NCI-H2196 (cell line): ENCODE measurements around the gene TOGARAM2.
"Not testable (repeated sequence)": the region's sequence is repeated elsewhere in the genome, so short reads cannot be mapped to it uniquely, and the experiment has no call there.

ENCODE experiments used
- DNase-seq: peaks from one replicate; lab custom pipeline; 2025; ENCODE audit not compliant: unreplicated experiment; lab: John Stamatoyannopoulos, UW

TOGARAM2 gene

GRCh38 chr2:28976584-28976983 lies 4.5 kb upstream of the TOGARAM2 start:
- no peak for DNase-seq

DNA sequence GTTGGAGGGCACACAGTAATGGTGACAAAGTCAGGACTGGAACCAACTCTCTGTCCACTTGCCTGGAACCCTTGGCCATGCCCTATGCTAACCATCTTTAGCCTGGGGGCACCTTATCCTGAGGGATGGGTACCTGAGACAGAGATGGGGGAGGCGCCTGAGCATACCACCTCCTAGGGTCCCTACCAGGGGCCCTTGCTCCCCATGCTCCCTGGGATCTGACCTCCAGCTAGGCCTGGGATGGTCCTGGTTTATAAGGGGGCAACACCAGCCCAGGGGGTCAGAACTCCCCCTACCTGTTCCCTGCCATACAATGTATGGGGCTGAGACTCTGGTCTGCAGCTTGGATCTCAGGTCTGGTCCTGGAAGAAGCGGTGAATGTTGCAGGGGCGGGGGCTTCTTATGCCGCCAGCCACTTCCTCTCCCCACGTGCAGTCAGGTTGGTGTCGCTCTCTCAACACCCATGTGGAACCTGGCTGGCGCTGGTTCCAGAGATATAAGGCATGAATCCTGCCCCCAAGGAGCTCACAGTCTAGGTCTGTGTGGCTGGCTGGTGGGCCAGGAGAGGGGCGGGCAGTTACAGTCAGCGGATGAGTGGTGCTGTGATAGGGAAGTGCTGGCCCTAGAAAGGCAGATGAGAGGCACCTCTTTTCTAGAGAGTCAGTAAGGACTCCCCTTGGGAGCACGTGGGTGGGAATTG lies 3.8 kb upstream of the TOGARAM2 start:
- DNase-seq: no peak

DNA sequence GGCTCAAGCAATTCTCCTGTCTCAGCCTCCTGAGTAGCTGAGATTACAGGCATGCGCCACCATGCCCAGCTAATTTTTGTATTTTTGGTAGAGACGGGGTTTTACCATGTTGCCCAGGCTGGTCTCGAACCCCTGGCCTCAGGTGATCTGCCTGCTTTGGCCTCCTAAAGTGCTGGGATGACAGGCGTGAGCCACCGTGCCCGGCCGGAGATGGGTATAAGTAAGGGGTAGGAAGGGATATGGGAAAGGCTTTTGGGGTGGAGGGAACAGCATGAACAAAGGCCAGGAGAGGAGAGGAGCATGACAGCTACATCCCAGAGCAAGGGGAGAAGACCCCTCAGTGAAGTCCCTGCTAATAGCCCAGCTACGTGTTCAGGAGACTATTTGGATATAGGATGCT lies 3.1 kb upstream of the TOGARAM2 start:
- DNase-seq: not testable (repeated sequence)

GRCh38 chr2:28978606-28979005 lies 2.5 kb upstream of the TOGARAM2 start:
- DNase-seq: no peak

GRCh38 chr2:28979041-28979440 lies 2.1 kb upstream of the TOGARAM2 start:
- no peak for DNase-seq

- DNase-seq: no peak
Measured at GRCh38 chr2:28979576-28980366, 1.3 kb upstream of the TOGARAM2 start.

DNA sequence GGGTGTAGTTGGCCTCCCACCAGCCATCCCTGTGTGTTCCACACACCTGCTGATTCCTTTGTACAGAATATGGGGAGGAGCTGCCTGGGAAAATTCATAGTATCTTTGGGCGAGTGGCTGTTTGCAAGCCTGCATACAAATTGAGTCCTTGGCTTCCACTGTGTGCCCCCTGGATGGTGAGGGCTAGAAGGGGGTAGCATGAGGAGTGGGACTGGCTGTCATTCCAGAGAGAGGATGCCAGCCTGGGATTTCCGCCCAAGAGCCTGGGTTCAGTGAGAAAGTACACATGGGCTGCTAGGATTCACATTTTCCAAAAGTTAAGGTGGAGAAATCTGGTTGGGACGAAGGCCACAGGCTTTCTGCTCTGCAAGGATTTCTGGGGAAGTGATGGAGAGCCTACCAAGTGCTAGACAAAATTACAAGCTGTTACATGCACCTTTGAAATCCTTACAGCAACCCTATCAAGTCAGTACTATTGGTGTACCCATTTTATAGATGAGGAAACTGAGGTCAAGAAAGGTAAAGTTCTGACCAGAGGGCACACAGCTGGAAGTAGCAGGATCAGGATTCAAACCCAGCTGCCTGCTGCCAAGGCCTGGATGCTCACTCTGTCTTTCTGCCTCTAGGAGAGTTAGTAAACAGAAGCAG lies 606 bp upstream of the TOGARAM2 start:
- no peak for DNase-seq

GRCh38 chr2:28981620-28982376 lies 700 bp downstream of the TOGARAM2 start:
- no peak for DNase-seq

DNA sequence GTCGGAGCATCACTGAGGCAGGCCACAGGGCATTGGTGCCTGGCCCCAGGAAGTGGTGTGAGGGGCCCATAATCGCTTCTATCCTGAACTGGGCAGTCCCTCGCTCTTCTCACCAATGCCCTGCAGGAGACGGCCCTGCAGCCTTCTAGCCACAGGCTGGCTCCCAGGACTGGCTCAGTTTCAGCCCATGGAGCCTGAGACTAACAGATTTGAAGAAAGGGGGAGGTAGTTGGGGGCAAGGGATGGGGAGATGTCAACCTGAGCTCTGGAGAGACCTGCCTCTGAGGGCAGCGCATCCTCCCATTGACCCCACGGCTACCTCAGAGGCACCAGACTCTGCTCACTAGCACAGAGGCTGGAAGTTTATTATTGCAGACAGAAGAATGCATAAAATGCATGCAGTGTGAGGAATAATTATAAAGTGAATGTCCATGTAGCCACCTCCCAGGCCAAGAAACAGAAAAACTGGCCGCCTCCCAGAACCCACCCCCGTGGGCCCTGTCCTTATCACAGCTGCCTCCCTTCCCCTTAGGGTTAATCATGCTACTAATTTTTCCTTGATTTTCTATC lies 1.4 kb downstream of the TOGARAM2 start:
- DNase-seq: no peak

DNA sequence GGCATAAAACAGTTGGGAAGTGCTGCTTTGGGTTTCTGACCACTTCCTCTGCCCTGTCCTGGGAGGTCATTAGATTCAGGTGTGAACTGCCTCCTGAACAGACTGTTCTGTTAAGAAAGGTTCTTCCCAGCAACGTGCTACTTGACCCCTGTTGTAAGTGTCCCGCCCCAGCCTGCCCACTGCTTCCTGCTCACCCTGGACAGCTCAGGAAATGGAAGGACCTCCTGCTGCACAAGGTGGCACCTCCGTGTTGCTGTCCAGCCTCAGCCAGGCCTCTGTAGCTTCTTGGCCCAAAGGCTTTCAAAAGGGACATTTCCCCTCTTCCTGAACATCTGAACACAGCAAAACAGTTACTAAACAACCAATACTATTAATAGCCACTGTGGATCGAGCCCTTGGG lies 5.3 kb downstream of the TOGARAM2 start:
- no peak for DNase-seq

DNA sequence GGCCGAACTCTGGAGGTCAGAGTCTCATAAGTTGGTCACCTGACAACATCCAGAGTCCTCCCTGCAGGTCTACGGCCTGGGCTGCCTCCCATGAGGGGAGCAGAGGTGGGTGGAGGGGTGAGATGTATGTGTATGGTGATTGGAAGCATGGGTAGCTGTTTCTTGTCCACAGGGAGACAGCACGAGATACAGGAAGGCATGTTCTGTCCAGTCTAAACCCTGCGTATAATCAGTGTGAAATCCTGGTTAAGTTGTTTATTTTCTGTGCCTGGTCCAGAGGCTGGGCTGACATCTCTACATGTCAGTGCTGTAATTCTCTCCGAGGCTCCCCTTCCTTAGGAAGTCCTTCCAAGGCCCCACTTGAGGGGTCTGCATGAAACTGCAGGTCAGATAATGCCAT lies 8.9 kb downstream of the TOGARAM2 start:
- DNase-seq: no peak

DNA sequence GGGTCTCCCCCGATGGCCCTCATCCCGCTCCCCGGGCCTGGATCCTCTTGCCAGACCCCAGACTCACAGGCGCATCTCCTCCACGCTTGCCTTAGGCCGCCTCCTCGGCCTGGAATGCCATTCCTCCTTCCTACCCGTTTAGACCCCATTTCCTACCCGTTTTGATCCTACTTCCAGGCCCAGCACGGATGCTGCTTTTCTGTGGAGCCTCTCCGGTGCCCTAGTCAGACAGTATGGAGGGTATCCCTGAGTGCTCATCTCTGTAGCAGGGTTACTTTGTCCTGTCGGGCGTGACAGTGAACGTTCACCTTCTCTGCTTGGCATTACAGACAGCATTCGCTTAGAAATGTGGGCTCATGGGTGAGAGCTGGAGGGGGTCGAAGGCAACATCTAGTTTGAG lies 9.3 kb downstream of the TOGARAM2 start:
- no peak for DNase-seq

- DNase-seq: no peak
Measured at GRCh38 chr2:28991021-28991420, 9.9 kb downstream of the TOGARAM2 start.

- DNase-seq: no peak
Measured at GRCh38 chr2:28991460-28991859, 10.4 kb downstream of the TOGARAM2 start.

- DNase-seq: no peak
Measured at GRCh38 chr2:28993206-28993960, 12.3 kb downstream of the TOGARAM2 start.

- no peak for DNase-seq
Measured at GRCh38 chr2:28994074-28994473, 13.0 kb downstream of the TOGARAM2 start.

- DNase-seq: no peak
Measured at GRCh38 chr2:28994679-28995078, 13.6 kb downstream of the TOGARAM2 start.

DNA sequence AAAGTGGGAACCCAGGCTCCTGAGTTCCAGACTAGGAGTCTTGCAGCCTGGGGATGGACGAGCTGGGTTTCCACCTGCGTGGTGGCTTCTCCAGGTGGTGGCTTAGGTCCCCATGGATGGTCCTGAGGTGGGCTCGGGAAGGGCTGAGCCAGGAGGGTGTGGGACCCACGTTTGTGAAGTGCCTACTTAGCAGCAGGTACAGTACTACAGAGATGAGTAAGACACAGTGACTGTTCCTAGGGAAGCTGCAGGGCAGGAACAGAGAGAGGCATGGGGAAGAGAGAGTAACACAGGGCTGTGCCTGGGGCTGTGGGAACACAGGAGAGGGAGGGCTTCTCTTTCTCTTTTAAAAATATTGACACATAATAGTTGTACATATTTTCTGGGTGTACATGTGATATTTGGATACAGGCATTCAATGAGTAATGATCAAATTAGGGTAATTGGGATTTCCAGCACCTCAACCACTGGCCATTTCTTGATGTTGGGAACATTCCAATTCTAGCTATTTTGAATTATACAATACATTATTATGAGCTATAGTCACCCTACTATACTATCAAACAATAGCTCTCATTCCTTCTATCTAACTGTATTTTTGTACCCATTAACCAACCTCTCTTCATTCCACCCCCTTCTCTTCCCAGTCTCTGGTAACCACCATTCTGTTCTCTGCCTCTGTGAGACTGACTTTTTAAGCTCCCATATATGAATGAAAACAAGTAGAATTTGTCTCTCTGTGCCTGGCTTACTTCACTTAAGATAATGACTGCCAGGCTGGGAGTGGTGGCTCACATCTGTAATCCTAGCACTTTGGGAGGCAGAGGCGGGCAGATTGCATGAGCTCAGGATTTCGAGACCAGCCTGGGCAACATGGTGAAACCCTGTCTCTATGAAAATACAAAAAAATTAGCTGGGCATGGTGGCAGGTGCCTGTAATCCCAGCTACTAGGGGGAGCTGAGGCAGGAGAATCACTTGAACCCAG lies 15.0 kb downstream of the TOGARAM2 start:
- no peak for DNase-seq

DNA sequence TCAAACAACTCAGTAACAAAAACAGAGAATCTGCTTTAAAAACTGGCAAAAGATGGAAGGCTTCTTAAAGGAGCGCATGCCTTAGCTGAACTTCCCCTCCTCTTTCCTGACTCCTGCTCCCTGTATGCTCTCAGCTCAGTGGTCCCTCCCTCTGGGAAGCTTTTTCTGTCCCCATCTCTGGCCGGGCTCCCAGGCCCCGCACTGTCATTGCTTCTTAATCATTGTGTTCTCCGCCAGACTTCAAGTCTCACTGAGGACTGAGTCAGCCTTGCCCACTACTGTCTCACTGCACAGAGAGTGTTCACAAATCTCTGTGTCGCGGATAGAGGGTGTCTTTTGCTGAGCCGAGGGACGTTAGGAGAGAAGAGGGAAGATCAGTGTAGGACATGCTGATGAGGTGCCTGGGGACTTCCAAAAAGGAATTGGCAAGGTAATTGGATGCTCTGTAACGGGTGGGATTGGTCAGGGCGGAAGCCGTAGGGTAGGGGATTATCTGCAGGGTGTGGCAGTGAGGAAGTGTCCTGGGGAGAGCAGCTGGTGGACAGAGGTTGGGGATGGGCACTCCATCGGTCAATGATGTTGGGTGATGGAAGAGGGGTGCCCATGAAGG lies 16.2 kb downstream of the TOGARAM2 start:
- no peak for DNase-seq
